Thyroid gland (tissue), 4 donors: Measurements from ENCODE around the gene RETN.

Experiments used
- CTCF ChIP-seq, 6 experiments: fragments of 200-600 bp in 3 of 6; fragments of 450-650 bp in 3 of 6; sonication (generic) in 3 of 6; IDR thresholded peaks; one replicate each; pipeline ENCODE4 v1.5.1; 2016 to 2019; ENCODE audit warnings: antibody characterized with exemption in 6 of 6, mild to moderate bottlenecking in 2 of 6, inconsistent platforms in 1 of 6, moderate library complexity in 1 of 6
- POLR2A ChIP-seq, 2 donors: fragments of 450-650 bp; IDR thresholded peaks; one replicate each; pipeline ENCODE4 v1.6.1; 2017; ENCODE audit warnings: antibody characterized with exemption in 2 of 2, mild to moderate bottlenecking in 2 of 2, moderate library complexity in 1 of 2

DNA sequence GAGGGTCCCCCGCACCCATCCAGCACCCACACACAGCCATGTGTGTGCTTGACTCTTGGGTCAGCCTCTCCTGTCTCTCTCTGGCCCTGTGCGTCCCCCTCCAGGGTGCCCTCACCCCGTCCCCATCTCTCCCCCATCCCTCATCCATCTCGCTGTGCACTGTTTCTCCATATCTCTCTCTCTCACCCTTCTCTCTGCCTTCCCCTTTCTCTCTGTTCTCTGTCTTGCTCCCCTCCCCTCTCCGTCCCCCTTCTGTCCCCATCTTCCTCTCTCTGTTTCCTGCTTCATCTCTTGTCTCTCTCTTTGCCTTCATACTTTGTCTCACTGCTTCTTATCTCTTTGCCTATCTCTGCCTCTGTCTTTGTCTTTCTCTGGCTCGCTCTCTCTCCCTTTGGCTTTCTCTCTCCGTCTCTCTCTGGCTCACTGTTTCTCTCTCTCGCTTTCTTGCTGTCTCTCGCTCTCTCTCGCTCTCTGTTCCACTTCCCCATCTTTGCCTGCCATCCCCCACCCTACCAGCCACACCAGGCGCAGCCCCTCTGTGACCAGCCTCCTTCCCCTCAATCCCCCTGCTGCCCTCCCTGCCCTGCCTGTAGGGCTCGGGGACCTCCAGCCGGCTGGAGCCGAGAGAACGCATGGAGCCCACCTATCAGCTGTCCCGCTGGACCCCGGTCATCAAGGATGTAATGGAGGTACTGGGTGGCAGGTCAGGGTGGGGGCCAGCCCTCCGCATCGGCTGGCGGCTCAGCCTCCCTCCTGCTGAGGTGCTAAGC, 23.0 kb upstream of the RETN start:
- TF ChIP-seq POLR2A (IDR thresholded peaks at IDR 0.05) (no peak), CTCF (IDR thresholded peaks at IDR 0.05) (no peak)
